Esophagus muscularis mucosa (tissue), 4 donors: Measurements from ENCODE around the gene SPSB2. TPM values are rescaled to one million over a fixed set of nuclear protein-coding genes. Genes with fewer than 3 reads are reported as not detected.

Experiments used
- DNase-seq: peaks from one replicate; pipeline ENCODE4 v3.0.0-alpha.2; 2017; ENCODE audit errors: extremely low spot score
- H3K27ac ChIP-seq, 4 donors: fragments of 200-600 bp; sonication (generic); replicated peaks in 1 of 4; 1 replicate in 3 of 4; 2 replicates in 1 of 4; pipeline ENCODE4 v1.5.1; 2016 to 2019; ENCODE audit warnings: mild to moderate bottlenecking in 1 of 4
- H3K27me3 ChIP-seq, 4 donors: fragments of 200-600 bp; sonication (generic); one replicate each; pipeline versions ENCODE4 v1.5.1 to v1.6.0; 2016 to 2019
- H3K36me3 ChIP-seq, 4 donors: fragments of 200-600 bp; sonication (generic); one replicate each; pipeline ENCODE4 v1.5.1; 2016 to 2019
- H3K4me1 ChIP-seq, 4 donors: fragments of 200-600 bp; sonication (generic); one replicate each; pipeline ENCODE4 v1.5.1; 2016 to 2019
- H3K4me3 ChIP-seq, 4 donors: fragments of 200-600 bp; sonication (generic); 1 replicate in 2 of 4; 2 replicates in 2 of 4; pipeline ENCODE4 v1.5.1; 2016 to 2019; ENCODE audit warnings: mild to moderate bottlenecking in 4 of 4, moderate library complexity in 1 of 4
- H3K9me3 ChIP-seq, 4 donors: fragments of 200-600 bp; sonication (generic); 1 replicate in 3 of 4; 2 replicates in 1 of 4; pipeline ENCODE4 v1.5.1; 2016 to 2019
- CTCF ChIP-seq, 3 experiments: fragments of 200-600 bp in 2 of 3; fragments of 450-650 bp in 1 of 3; sonication (generic) in 2 of 3; IDR thresholded peaks; one replicate each; pipeline ENCODE4 v1.5.1; 2017 to 2019; ENCODE audit warnings: antibody characterized with exemption in 3 of 3, mild to moderate bottlenecking in 2 of 3, moderate library complexity in 1 of 3
- EP300 ChIP-seq: sonication (generic); formaldehyde crosslinking; IDR thresholded peaks from one replicate; pipeline ENCODE4 v1.6.1; 2017; ENCODE audit warnings: antibody characterized with exemption
- POLR2A ChIP-seq: fragments of 450-650 bp; IDR thresholded peaks from one replicate; pipeline ENCODE4 v1.6.1; 2017; ENCODE audit warnings: antibody characterized with exemption, moderate library complexity, mild to moderate bottlenecking, low read depth
- POLR2AphosphoS5 ChIP-seq, 2 donors: sonication (generic); formaldehyde crosslinking; IDR thresholded peaks; one replicate each; pipeline ENCODE4 v1.6.1; 2017; ENCODE audit warnings: antibody characterized with exemption in 2 of 2
- WGBS: methylation state at CpG from one replicate; pipeline ENCODE4 v1.1.5; 2018; 5-methylcytosine and 5-hydroxymethylcytosine counted together
- intact Hi-C: fragments of 100-400 bp; cut with DNase I; formaldehyde crosslinking; loops from one replicate; pipeline ENCODE4 v1.15.1; 2023
- total RNA-seq, 4 donors: library from RNA; depleted of rRNA; stranded (reverse); fragments of >200 nt; gene quantifications; one replicate each; pipeline versions ENCODE4 v1.1.0 to v1.2.1, GENCODE V29; 2016

Gene SPSB2
- total RNA-seq, 4 donors from 2014 or later = 4.2 to 10.8 (median 8.5) TPM

- intact Hi-C loops = no loop called here
- no peaks in the 10 kb centered on the region for H3K27me3 ChIP-seq
- no peak for DNase-seq
- H3K4me1 ChIP-seq = no peaks in the 10 kb centered on the region
- no peak for TF ChIP-seq CTCF (IDR thresholded peaks at IDR 0.05)
- no peak for TF ChIP-seq POLR2AphosphoS5 (IDR thresholded peaks at IDR 0.05)
- no peak for TF ChIP-seq POLR2A
- no peak for TF ChIP-seq EP300
- H3K4me3 ChIP-seq = no peak overlapping the region
- WGBS = 83% methylated on average over 12 of the region's 16 CpGs
- no peaks in the 10 kb centered on the region for H3K9me3 ChIP-seq
- no peak overlapping the region for H3K27ac ChIP-seq
- H3K36me3 ChIP-seq = peaks cover 3 to 83% (median 59%) of the 10 kb centered on the region in 4 donors
Observed at GRCh38 chr12:6843118-6843902, 29.8 kb downstream of the SPSB2 start.

GRCh38 chr12:6842075-6842474, 31.0 kb downstream of the SPSB2 start:
- TF ChIP-seq EP300 = no peak
- intact Hi-C loops = no loop called here
- no peaks in the 10 kb centered on the region for H3K9me3 ChIP-seq
- no peak for DNase-seq
- no peak overlapping the region for H3K27ac ChIP-seq
- WGBS = 96% methylated on average over 4 of the region's 4 CpGs
- H3K4me3 ChIP-seq = no peak overlapping the region
- H3K4me1 ChIP-seq = no peaks in the 10 kb centered on the region
- H3K27me3 ChIP-seq = no peaks in the 10 kb centered on the region
- H3K36me3 ChIP-seq = peaks cover 12 to 85% (median 66%) of the 10 kb centered on the region in 4 donors

GRCh38 chr12:6840761-6841515, 32.2 kb downstream of the SPSB2 start, which contains the start of gene GNB3:
GNB3 (plus strand) TSS chr12:6840925; CDS start chr12:6841288, 363 bp downstream.
- DNase-seq = no peak
- no peaks in the 10 kb centered on the region for H3K27me3 ChIP-seq
- H3K27ac ChIP-seq = no peak within 1 kb of the TSS
- H3K9me3 ChIP-seq = no peaks in the 10 kb centered on the region
- no peak within 1 kb of the TSS for H3K4me3 ChIP-seq
- TF ChIP-seq POLR2AphosphoS5 (IDR thresholded peaks at IDR 0.05) (no peak), POLR2A (no peak), EP300 (no peak), CTCF (IDR thresholded peaks at IDR 0.05) (no peak)
- H3K4me1 ChIP-seq = no peaks in the 10 kb centered on the region
- H3K36me3 ChIP-seq = peaks cover 12 to 83% (median 61%) of the 10 kb centered on the region in 4 donors
- WGBS = 85% methylated on average over 8 of the region's 24 CpGs
- intact Hi-C loops = no loop called here

GRCh38 chr12:6840330-6840729, 32.8 kb downstream of the SPSB2 start:
- peaks cover 12 to 77% (median 55%) of the 10 kb centered on the region in 4 donors for H3K36me3 ChIP-seq
- DNase-seq = no peak
- 71% methylated on average over 1 of the region's 1 CpG for WGBS
- H3K9me3 ChIP-seq = no peaks in the 10 kb centered on the region
- H3K4me3 ChIP-seq = no peak overlapping the region
- TF ChIP-seq EP300 = no peak
- no peak for TF ChIP-seq CTCF (IDR thresholded peaks at IDR 0.05)
- TF ChIP-seq POLR2AphosphoS5 (IDR thresholded peaks at IDR 0.05) = no peak
- no peak for TF ChIP-seq POLR2A
- H3K4me1 ChIP-seq = peaks cover 0 to 5% (median 0%) of the 10 kb centered on the region in 4 donors
- intact Hi-C loops = no loop called here
- no peaks in the 10 kb centered on the region for H3K27me3 ChIP-seq
- H3K27ac ChIP-seq = no peak overlapping the region

- Histone ChIP-seq H3K36me3 (peaks cover 12 to 75% (median 48%) of the 10 kb centered on the region in 4 donors), H3K4me3 (no peak overlapping the region), H3K9me3 (no peaks in the 10 kb centered on the region), H3K27me3 (no peaks in the 10 kb centered on the region), H3K4me1 (peaks cover 0 to 5% (median 0%) of the 10 kb centered on the region in 4 donors), H3K27ac (no peak overlapping the region)
- DNase-seq = no peak
- 82% methylated on average over 9 of the region's 10 CpGs for WGBS
- TF ChIP-seq EP300 = no peak
- TF ChIP-seq POLR2A = no peak
- TF ChIP-seq CTCF (IDR thresholded peaks at IDR 0.05) = no peak
- TF ChIP-seq POLR2AphosphoS5 (IDR thresholded peaks at IDR 0.05) = no peak
- intact Hi-C loops = no loop called here
Observed at GRCh38 chr12:6839482-6840201, 33.5 kb downstream of the SPSB2 start.
